ENCODE data around the gene KANSL1L.
A peak's percentile ranks its signal among the peaks of the same experiment; 100 is the strongest.

The KANSL1L gene

GRCh38 chr2:210171309-210172218 lies at the start of gene KANSL1L:
Gene KANSL1L (minus strand): TSS chr2:210171409. CDS start chr2:210154582, 16,827 bp downstream.
- Mint-ChIP-seq H3K27ac (peak within 1 kb of the TSS; percentile 90), H3K9me3 (no peaks in the 10 kb centered on the region), H3K36me3 (no peaks in the 10 kb centered on the region), H3K27me3 (peaks cover 26% of the 10 kb centered on the region), H3K4me1 (peaks cover 31% of the 10 kb centered on the region), H3K4me3 (peak within 1 kb of the TSS; percentile 98)
- CTCF ChIA-PET = no interaction called here
- peak; percentile 97 for DNase-seq

- Mint-ChIP-seq H3K4me1 (no peaks in the 10 kb centered on the region), H3K4me3 (no peak overlapping the region), H3K27me3 (peaks cover 6% of the 10 kb centered on the region), H3K27ac (no peak overlapping the region), H3K36me3 (no peaks in the 10 kb centered on the region), H3K9me3 (no peaks in the 10 kb centered on the region)
- no peak for DNase-seq
- CTCF ChIA-PET = interaction anchor here (1.3 kb wide), 1 partner anchor 16 kb away, joined by 5 read pairs; no protein-coding TSS in a partner anchor
Observed at GRCh38 chr2:210215120-210215519, 43.9 kb upstream of the KANSL1L start.

- CTCF ChIA-PET = interaction anchor here (1.8 kb wide), 1 partner anchor 12 kb away, joined by 6 read pairs; no protein-coding TSS in a partner anchor
Observed at GRCh38 chr2:210210185-210210584, 39.0 kb upstream of the KANSL1L start.

GRCh38 chr2:210207929-210208328 lies 36.7 kb upstream of the KANSL1L start:
- Mint-ChIP-seq H3K27ac (no peak overlapping the region), H3K36me3 (no peaks in the 10 kb centered on the region), H3K4me3 (no peak overlapping the region), H3K4me1 (no peaks in the 10 kb centered on the region), H3K27me3 (peaks cover 3% of the 10 kb centered on the region), H3K9me3 (no peaks in the 10 kb centered on the region)
- no peak for DNase-seq
- CTCF ChIA-PET = no interaction called here

More at GRCh38 chr2:210210185-210210584, 39.0 kb upstream of the KANSL1L start:
- Mint-ChIP-seq H3K4me1 (no peaks in the 10 kb centered on the region), H3K4me3 (no peak overlapping the region), H3K27ac (no peak overlapping the region), H3K9me3 (no peaks in the 10 kb centered on the region), H3K36me3 (no peaks in the 10 kb centered on the region), H3K27me3 (peaks cover 3% of the 10 kb centered on the region)
- DNase-seq = no peak

- Mint-ChIP-seq H3K4me1 (no peaks in the 10 kb centered on the region), H3K36me3 (no peaks in the 10 kb centered on the region), H3K27me3 (peaks cover 3% of the 10 kb centered on the region), H3K9me3 (no peaks in the 10 kb centered on the region), H3K27ac (no peak overlapping the region), H3K4me3 (no peak overlapping the region)
- no peak for DNase-seq
- CTCF ChIA-PET = interaction anchor here (1.3 kb wide), 1 partner anchor 227 kb away, joined by 4 read pairs; no protein-coding TSS in a partner anchor
Observed at GRCh38 chr2:210203558-210203957, 32.3 kb upstream of the KANSL1L start.

- Mint-ChIP-seq H3K36me3 (no peaks in the 10 kb centered on the region), H3K27me3 (peaks cover 3% of the 10 kb centered on the region), H3K4me3 (no peak overlapping the region), H3K9me3 (no peaks in the 10 kb centered on the region), H3K4me1 (peaks cover 2% of the 10 kb centered on the region), H3K27ac (no peak overlapping the region)
- CTCF ChIA-PET = no interaction called here
- DNase-seq = no peak
Observed at GRCh38 chr2:210203147-210203546, 31.9 kb upstream of the KANSL1L start.

GRCh38 chr2:210199854-210200253 lies 28.6 kb upstream of the KANSL1L start:
- CTCF ChIA-PET = interaction anchor here (1.0 to 5.2 kb wide), 3 partner anchors 16 to 266 kb away, joined by 3 to 55 read pairs (median 5); no protein-coding TSS in a partner anchor
- H3K27me3 Mint-ChIP-seq = peaks cover 4% of the 10 kb centered on the region

GRCh38 chr2:210199186-210199765 lies 28.1 kb upstream of the KANSL1L start:
- Mint-ChIP-seq H3K9me3 (no peaks in the 10 kb centered on the region), H3K27ac (no peak overlapping the region), H3K36me3 (no peaks in the 10 kb centered on the region), H3K27me3 (peaks cover 4% of the 10 kb centered on the region), H3K4me1 (peaks cover 2% of the 10 kb centered on the region), H3K4me3 (no peak overlapping the region)
- CTCF ChIA-PET = interaction anchor here (0.7 to 5.2 kb wide), 17 partner anchors 10 to 774 kb away, joined by 3 to 55 read pairs (median 3); no protein-coding TSS in a partner anchor
- DNase-seq = no peak

More at GRCh38 chr2:210199854-210200253, 28.6 kb upstream of the KANSL1L start:
- Mint-ChIP-seq H3K4me1 (peaks cover 2% of the 10 kb centered on the region), H3K9me3 (no peaks in the 10 kb centered on the region), H3K36me3 (no peaks in the 10 kb centered on the region), H3K27ac (no peak overlapping the region), H3K4me3 (no peak overlapping the region)
- DNase-seq = no peak

- CTCF ChIA-PET = interaction anchor here (0.7 to 5.2 kb wide), 14 partner anchors 11 to 774 kb away, joined by 3 to 55 read pairs (median 4); no protein-coding TSS in a partner anchor
- Mint-ChIP-seq H3K4me1 (peaks cover 2% of the 10 kb centered on the region), H3K36me3 (no peaks in the 10 kb centered on the region), H3K4me3 (no peak overlapping the region), H3K9me3 (no peaks in the 10 kb centered on the region), H3K27ac (no peak overlapping the region), H3K27me3 (peaks cover 7% of the 10 kb centered on the region)
- no peak for DNase-seq
Observed at GRCh38 chr2:210198326-210198725, 27.1 kb upstream of the KANSL1L start.

- H3K36me3 Mint-ChIP-seq = no peaks in the 10 kb centered on the region
- H3K9me3 Mint-ChIP-seq = no peaks in the 10 kb centered on the region
- CTCF ChIA-PET = interaction anchor here (1.4 to 5.2 kb wide), 4 partner anchors 12 to 221 kb away, joined by 5 to 55 read pairs (median 6); no protein-coding TSS in a partner anchor
- no peak overlapping the region for H3K4me3 Mint-ChIP-seq
- peaks cover 7% of the 10 kb centered on the region for H3K27me3 Mint-ChIP-seq
- H3K27ac Mint-ChIP-seq = no peak overlapping the region
- no peak for DNase-seq
- peaks cover 2% of the 10 kb centered on the region for H3K4me1 Mint-ChIP-seq
Observed at GRCh38 chr2:210197720-210198119, 26.5 kb upstream of the KANSL1L start.

- no peak overlapping the region for H3K4me3 Mint-ChIP-seq
- H3K9me3 Mint-ChIP-seq = no peaks in the 10 kb centered on the region
- H3K36me3 Mint-ChIP-seq = no peaks in the 10 kb centered on the region
- DNase-seq = no peak
- CTCF ChIA-PET = interaction anchor here (0.6 to 5.2 kb wide), 4 partner anchors 20 to 218 kb away, joined by 3 to 55 read pairs (median 4); no protein-coding TSS in a partner anchor
- H3K27ac Mint-ChIP-seq = no peak overlapping the region
- peaks cover 7% of the 10 kb centered on the region for H3K27me3 Mint-ChIP-seq
- H3K4me1 Mint-ChIP-seq = peaks cover 2% of the 10 kb centered on the region
Observed at GRCh38 chr2:210195101-210195852, 24.1 kb upstream of the KANSL1L start.

GRCh38 chr2:210190345-210190744 lies 19.1 kb upstream of the KANSL1L start:
- Mint-ChIP-seq H3K27me3 (peaks cover 3% of the 10 kb centered on the region), H3K4me1 (no peaks in the 10 kb centered on the region), H3K27ac (no peak overlapping the region), H3K9me3 (peaks cover 6% of the 10 kb centered on the region), H3K36me3 (no peaks in the 10 kb centered on the region), H3K4me3 (no peak overlapping the region)
- no peak for DNase-seq
- CTCF ChIA-PET = interaction anchor here (2.4 kb wide), 1 partner anchor 213 kb away, joined by 7 read pairs; no protein-coding TSS in a partner anchor

- Mint-ChIP-seq H3K4me1 (no peaks in the 10 kb centered on the region), H3K27me3 (peaks cover 3% of the 10 kb centered on the region), H3K9me3 (peaks cover 13% of the 10 kb centered on the region), H3K4me3 (no peak overlapping the region), H3K27ac (no peak overlapping the region), H3K36me3 (peaks cover 3% of the 10 kb centered on the region)
- no peak for DNase-seq
- CTCF ChIA-PET = interaction anchor here (2.4 kb wide), 1 partner anchor 212 kb away, joined by 7 read pairs; no protein-coding TSS in a partner anchor
Observed at GRCh38 chr2:210189452-210190138, 18.4 kb upstream of the KANSL1L start.

Measured in activated naive CD4-positive, alpha-beta T cell treated with anti-CD3 and anti-CD28 coated beads, Interleukin-2, amount 10 ng/mL, durations not matched to agents 7 days and 5 days (primary cell).